ENCODE data around the gene FCER2.

FCER2 gene

DNA sequence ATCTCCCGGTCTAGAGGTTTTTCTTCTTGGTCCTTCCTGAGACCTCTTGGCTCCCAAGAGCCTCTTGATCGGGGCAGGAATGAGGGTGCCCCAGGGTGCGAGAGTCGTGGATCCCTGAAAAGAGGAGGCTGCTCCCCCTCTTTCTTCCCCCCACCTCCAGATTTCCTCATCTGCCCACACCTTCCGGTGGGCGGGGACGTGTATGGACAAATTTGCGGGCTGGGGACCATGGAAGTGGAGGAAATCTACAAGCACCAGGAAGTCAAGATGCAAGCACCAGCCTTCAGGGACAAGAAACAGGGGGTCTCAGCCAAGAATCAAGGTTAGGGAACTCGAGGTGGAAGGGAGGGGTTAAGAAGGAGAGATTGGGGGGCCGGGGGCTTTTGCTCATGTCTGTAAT is 25.1 kb downstream of the FCER2 start, which contains the start of gene MCEMP1:
MCEMP1 (plus strand) TSS at position 237 of the 400 bp plus-strand sequence; CDS start at position 268, 31 bp downstream.
- H3K27ac ChIP-seq: no peak within 1 kb of the TSS
- TF ChIP-seq, protein P1, sequence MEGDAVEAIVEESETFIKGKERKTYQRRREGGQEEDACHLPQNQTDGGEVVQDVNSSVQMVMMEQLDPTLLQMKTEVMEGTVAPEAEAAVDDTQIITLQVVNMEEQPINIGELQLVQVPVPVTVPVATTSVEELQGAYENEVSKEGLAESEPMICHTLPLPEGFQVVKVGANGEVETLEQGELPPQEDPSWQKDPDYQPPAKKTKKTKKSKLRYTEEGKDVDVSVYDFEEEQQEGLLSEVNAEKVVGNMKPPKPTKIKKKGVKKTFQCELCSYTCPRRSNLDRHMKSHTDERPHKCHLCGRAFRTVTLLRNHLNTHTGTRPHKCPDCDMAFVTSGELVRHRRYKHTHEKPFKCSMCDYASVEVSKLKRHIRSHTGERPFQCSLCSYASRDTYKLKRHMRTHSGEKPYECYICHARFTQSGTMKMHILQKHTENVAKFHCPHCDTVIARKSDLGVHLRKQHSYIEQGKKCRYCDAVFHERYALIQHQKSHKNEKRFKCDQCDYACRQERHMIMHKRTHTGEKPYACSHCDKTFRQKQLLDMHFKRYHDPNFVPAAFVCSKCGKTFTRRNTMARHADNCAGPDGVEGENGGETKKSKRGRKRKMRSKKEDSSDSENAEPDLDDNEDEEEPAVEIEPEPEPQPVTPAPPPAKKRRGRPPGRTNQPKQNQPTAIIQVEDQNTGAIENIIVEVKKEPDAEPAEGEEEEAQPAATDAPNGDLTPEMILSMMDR (IDR thresholded peaks at IDR 0.05; ENCODE audit: low read depth, low read length, missing control alignments): no peak
- H3K27me3 ChIP-seq (replicated peaks): no peaks in the 10 kb centered on the region
- H3K36me3 ChIP-seq (replicated peaks): no peaks in the 10 kb centered on the region
- in situ Hi-C loops (cut with HindIII; ENCODE audit: low pct_ligation_motif_present, low sequenced_read_pairs): no loop called here
- no peak for DNase-seq
- H3K4me3 ChIP-seq (ENCODE audit: low read depth, low read length): no peak within 1 kb of the TSS

DNA sequence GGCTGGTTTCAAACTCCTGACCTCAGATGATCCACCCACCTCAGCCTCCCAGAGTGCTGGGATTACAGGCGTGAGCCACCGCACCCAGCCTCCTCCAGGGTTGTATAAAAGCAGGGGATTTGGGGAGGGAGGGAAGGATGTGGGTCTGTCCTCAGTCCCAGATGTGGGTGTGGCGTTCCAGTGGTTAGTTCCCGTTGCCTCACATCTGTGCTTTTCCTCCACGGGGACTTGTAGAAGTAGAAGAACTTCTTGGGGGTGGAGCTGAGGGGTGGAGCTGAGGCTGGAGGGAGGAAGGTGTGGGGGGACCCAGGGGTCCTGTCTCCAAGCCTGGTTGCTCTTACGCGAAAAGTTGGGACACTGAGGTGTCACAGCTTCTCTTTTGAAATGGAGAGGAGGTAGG is 25.6 kb downstream of the FCER2 start:
- in situ Hi-C loops (cut with HindIII; ENCODE audit: low pct_ligation_motif_present, low sequenced_read_pairs): no loop called here
- Histone ChIP-seq H3K27ac (no peak overlapping the region), H3K36me3 (replicated peaks) (no peaks in the 10 kb centered on the region), H3K27me3 (replicated peaks) (no peaks in the 10 kb centered on the region), H3K4me3 (ENCODE audit: low read depth, low read length) (no peak overlapping the region)
- no peak for DNase-seq
- TF ChIP-seq, protein P1 (IDR thresholded peaks at IDR 0.05; ENCODE audit: low read depth, low read length, missing control alignments): no peak

DNA sequence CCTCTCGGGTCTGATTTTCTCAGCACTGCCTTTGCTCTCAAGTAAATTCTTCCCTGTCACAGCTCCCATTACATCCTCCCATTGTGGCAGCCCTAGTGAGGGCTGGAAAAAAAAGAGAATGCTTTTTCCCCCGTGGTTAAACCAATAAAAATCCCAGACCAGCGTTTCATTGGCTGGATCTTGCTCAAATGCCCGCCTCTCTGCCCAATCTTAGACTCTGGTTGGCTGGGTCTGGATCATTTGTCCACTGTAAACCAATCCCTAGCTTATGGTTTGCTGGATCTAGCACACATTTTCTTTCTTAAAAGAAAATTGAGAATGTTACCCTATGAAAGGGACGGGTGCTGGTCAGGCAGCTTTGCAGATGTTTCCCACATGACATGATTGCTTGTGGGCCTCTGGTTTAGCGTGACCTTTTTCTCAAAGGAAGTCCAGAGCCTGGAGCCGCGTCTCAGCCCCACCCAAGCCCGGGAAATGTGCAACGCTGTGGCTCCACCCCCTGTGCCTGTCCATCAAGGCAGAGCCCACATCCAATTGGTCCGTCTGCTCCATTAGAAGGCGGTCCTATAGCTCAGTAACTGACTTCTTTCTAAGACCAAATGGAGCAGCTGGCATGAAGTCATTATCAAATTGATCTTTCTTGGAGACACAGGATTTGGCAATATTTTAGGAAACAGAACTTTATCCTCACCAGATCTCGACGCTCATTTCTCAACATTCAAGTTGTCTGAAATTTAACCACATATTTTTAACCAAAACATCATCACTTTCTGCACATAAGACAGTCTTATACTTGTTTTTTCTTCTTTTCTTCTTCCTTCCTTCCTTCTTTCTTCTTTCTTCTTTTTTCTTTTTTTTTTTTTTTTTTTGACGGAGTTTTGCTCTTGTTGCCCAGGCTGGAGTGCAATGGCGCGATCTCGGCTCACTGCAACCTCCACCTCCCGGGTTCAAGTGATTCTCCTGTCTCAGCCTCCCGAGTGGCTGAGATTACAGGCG is 27.6 kb downstream of the FCER2 start:
- no peaks in the 10 kb centered on the region for H3K36me3 ChIP-seq (replicated peaks)
- in situ Hi-C loops (cut with HindIII; ENCODE audit: low pct_ligation_motif_present, low sequenced_read_pairs): no loop called here
- TF ChIP-seq, protein P1 (IDR thresholded peaks at IDR 0.05; ENCODE audit: low read depth, low read length, missing control alignments): no peak
- no peak overlapping the region for H3K4me3 ChIP-seq (ENCODE audit: low read depth, low read length)
- H3K27me3 ChIP-seq (replicated peaks): no peaks in the 10 kb centered on the region
- DNase-seq: peak; percentile 50
- no peak overlapping the region for H3K27ac ChIP-seq

DNA sequence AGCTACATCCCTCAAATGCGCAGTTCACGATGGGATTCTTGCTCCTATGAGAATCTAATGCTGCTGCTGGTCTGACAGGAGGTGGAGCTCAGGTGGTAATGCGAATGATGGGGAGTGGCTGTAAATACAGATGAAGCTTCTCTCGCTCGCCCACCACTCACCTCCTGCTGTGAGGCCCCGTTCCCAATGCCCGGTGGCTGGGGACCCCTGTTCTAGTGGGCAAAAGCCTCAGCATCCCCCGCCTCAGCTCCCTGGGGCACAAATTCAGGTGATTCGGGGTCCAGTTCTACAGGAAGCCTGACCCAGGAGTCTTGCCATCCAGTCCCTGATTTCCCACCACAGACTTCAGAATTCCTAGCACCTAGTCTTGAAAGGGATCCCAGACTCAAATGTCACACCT is 29.4 kb downstream of the FCER2 start:
- in situ Hi-C loops (cut with HindIII; ENCODE audit: low pct_ligation_motif_present, low sequenced_read_pairs): no loop called here
- Histone ChIP-seq H3K27me3 (replicated peaks) (no peaks in the 10 kb centered on the region), H3K4me3 (ENCODE audit: low read depth, low read length) (no peak overlapping the region), H3K27ac (no peak overlapping the region), H3K36me3 (replicated peaks) (no peaks in the 10 kb centered on the region)
- no peak for DNase-seq
- TF ChIP-seq, protein P1 (IDR thresholded peaks at IDR 0.05; ENCODE audit: low read depth, low read length, missing control alignments): no peak

DNA sequence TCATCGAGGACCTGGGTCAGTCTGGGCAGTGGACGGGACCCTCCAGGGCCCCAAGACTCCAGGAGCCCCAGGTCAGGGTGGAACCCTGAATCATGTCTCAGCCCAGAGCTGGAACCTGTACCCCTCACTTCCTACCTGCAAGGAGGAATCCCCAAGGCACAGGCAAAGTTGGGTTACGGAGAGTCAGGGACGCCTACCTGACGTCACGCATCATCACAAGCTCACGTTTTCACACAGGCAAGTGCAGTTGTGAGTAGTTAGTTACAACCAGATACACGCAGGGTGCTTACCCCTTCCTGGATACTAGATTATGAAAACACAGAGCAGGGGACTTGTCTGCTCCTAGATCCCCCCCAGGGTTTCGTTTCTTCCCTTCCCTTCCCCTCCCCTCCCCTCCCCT is 31.1 kb downstream of the FCER2 start:
- TF ChIP-seq, protein P1 (IDR thresholded peaks at IDR 0.05; ENCODE audit: low read depth, low read length, missing control alignments): no peak
- no peak for DNase-seq
- Histone ChIP-seq H3K36me3 (replicated peaks) (no peaks in the 10 kb centered on the region), H3K4me3 (ENCODE audit: low read depth, low read length) (no peak overlapping the region), H3K27me3 (replicated peaks) (no peaks in the 10 kb centered on the region), H3K27ac (no peak overlapping the region)
- in situ Hi-C loops (cut with HindIII; ENCODE audit: low pct_ligation_motif_present, low sequenced_read_pairs): no loop called here
